ENCODE results near the gene EDEM1. TPM values are rescaled to one million over a fixed set of nuclear protein-coding genes. Genes with fewer than 3 reads are reported as not detected.

EDEM1 gene
- total and polyA plus RNA-seq, 10 of the 15 experiments (the other 5 are each of a cell fraction or from before 2014, with no cell fraction given) = 18.9 to 138 (median 57.5) TPM

DNA sequence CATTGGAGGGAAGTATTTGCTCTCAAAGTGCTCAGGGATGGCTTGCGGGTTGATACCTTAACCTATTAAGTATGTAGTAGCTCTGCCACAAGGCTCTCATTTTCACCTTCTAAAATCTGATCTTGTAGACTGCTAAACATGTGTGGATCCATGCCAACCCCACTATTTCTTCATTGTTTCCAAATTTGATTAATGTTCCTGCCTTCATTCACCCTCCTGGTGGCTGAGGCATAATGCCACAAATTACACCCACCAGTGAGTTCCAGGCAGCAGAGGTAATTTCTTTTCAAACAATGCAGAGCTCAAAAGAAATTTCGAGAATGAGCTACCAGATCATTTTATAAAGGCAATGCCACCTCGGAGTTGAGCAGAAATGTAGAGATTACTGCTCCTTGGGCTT is 71.0 kb downstream of the EDEM1 start:
- 35% methylated on average over 3 of the region's 3 CpGs for WGBS (ENCODE audit: insufficient coverage, insufficient replicate concordance, low lambda C conversion rate, missing lambda C conversion rate)
- Histone ChIP-seq H3K4me1 (ENCODE audit: control insufficient read depth, insufficient read depth, low read length) (no peaks in the 10 kb centered on the region), H2AFZ (ENCODE audit: control insufficient read depth, low read depth, low read length) (no peak overlapping the region), H3K9ac (ENCODE audit: control insufficient read depth, insufficient read depth, low read length) (no peak overlapping the region), H4K20me1 (ENCODE audit: control insufficient read depth, insufficient read depth) (no peaks in the 10 kb centered on the region), H3K9me3 (replicated peaks; ENCODE audit: control insufficient read depth, insufficient read depth, low read length) (no peaks in the 10 kb centered on the region), H3K4me3 (no peak overlapping the region), H3K79me2 (ENCODE audit: control insufficient read depth, insufficient read depth, low read length) (no peaks in the 10 kb centered on the region), H3K36me3 (ENCODE audit: control insufficient read depth in 2 of 2, insufficient read depth in 2 of 2, low read length in 1 of 2) (no peaks in the 10 kb centered on the region), H3K27me3 (replicated peaks in 1 of 2; ENCODE audit: control insufficient read depth in 2 of 2, insufficient read depth in 2 of 2, low read length in 1 of 2) (no peaks in the 10 kb centered on the region; a peak in 1 of 4 replicates), H3K27ac (ENCODE audit: control insufficient read depth, insufficient read depth) (no peak overlapping the region), H3K4me2 (ENCODE audit: control insufficient read depth, insufficient read depth) (no peak overlapping the region)
- ChIA-PET SMC1A (ENCODE audit: uncharacterized antibody, unreplicated experiment) (interaction anchor here (0.6 to 0.9 kb wide), 2 partner anchors 19 to 26 kb away, joined by 3 read pairs; no protein-coding TSS in a partner anchor), POLR2A (no interaction called here), CTCF (no interaction called here), RAD21 (ENCODE audit: unreplicated experiment) (interaction anchor here (0.9 to 1.2 kb wide), 2 partner anchors 31 to 1557 kb away, joined by 4 read pairs; no protein-coding TSS in a partner anchor)
- in situ Hi-C loops (cut with MboI) (no loop called here), intact Hi-C loops (cut with micrococcal nuclease; ENCODE audit: unreplicated experiment) (no loop called here)
- no TSS peak for BruUV-seq (replicated peaks)
- no peak for ATAC-seq
- no peak for FAIRE-seq
- no peak for TF ChIP-seq KDM1A (IDR thresholded peaks at IDR 0.05; ENCODE audit: borderline replicate concordance)
- TF ChIP-seq, protein P1, sequence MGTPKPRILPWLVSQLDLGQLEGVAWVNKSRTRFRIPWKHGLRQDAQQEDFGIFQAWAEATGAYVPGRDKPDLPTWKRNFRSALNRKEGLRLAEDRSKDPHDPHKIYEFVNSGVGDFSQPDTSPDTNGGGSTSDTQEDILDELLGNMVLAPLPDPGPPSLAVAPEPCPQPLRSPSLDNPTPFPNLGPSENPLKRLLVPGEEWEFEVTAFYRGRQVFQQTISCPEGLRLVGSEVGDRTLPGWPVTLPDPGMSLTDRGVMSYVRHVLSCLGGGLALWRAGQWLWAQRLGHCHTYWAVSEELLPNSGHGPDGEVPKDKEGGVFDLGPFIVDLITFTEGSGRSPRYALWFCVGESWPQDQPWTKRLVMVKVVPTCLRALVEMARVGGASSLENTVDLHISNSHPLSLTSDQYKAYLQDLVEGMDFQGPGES (IDR thresholded peaks at IDR 0.05) = no peak
- TF ChIP-seq, protein P2, sequence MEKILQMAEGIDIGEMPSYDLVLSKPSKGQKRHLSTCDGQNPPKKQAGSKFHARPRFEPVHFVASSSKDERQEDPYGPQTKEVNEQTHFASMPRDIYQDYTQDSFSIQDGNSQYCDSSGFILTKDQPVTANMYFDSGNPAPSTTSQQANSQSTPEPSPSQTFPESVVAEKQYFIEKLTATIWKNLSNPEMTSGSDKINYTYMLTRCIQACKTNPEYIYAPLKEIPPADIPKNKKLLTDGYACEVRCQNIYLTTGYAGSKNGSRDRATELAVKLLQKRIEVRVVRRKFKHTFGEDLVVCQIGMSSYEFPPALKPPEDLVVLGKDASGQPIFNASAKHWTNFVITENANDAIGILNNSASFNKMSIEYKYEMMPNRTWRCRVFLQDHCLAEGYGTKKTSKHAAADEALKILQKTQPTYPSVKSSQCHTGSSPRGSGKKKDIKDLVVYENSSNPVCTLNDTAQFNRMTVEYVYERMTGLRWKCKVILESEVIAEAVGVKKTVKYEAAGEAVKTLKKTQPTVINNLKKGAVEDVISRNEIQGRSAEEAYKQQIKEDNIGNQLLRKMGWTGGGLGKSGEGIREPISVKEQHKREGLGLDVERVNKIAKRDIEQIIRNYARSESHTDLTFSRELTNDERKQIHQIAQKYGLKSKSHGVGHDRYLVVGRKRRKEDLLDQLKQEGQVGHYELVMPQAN (conservative IDR thresholded peaks at IDR 0.05) = no peak
- TF ChIP-seq SREBF1 (IDR thresholded peaks at IDR 0.05; ENCODE audit: low read length) = no peak
- no peak for TF ChIP-seq NFYB (IDR thresholded peaks at IDR 0.05; ENCODE audit: insufficient read depth, low read depth, low read length)
- TF ChIP-seq MYB (IDR thresholded peaks at IDR 0.05; ENCODE audit: borderline replicate concordance, low read depth, low read length) = no peak
- TF ChIP-seq ZBED1 (IDR thresholded peaks at IDR 0.05; ENCODE audit: borderline replicate concordance) = no peak
- TF ChIP-seq EED (IDR thresholded peaks at IDR 0.05; ENCODE audit: low read depth) = no peak
- TF ChIP-seq LARP7 (IDR thresholded peaks at IDR 0.05) = no peak
- TF ChIP-seq, protein P3, sequence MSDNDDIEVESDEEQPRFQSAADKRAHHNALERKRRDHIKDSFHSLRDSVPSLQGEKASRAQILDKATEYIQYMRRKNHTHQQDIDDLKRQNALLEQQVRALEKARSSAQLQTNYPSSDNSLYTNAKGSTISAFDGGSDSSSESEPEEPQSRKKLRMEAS (IDR thresholded peaks at IDR 0.05; ENCODE audit: low read depth, low read length) = no peak
- no peak for DNase-seq (ENCODE audit: low read depth, low spot score)

Data from GM12878 (cell line).